DND-41 (cell line): ENCODE data around the gene TMEM60.

Source experiments
- ATAC-seq: fragments of 200-7000 bp; cut with Tn5 transposase; 3 replicates; pipeline ENCODE4 v1.9.1; 2021; ENCODE audit warnings: low read depth; ENCODE audit not compliant: insufficient read depth
- DNase-seq: peaks from one replicate; pipeline ENCODE4 v3.0.0-alpha.2; 2020
- H2AFZ ChIP-seq: 2 replicates; pipeline ENCODE4 v1.6.0; 2012; ENCODE audit warnings: low read depth, low read length
- H3K27ac ChIP-seq: 2 replicates; pipeline ENCODE4 v1.5.1; 2012; ENCODE audit warnings: low read length, inconsistent platforms
- H3K27me3 ChIP-seq: fragments of 200-600 bp; sonication (generic); 2 replicates; pipeline ENCODE4 v1.6.0; 2012; ENCODE audit warnings: low read length, mild to moderate bottlenecking, inconsistent platforms; ENCODE audit not compliant: insufficient read depth, poor library complexity
- H3K36me3 ChIP-seq: 2 replicates; pipeline ENCODE4 v1.5.1; 2012; ENCODE audit warnings: low read length, inconsistent platforms; ENCODE audit not compliant: insufficient read depth
- H3K4me1 ChIP-seq: 2 replicates; pipeline ENCODE4 v1.5.1; 2012; ENCODE audit warnings: mild to moderate bottlenecking, low read length; ENCODE audit not compliant: insufficient read depth
- H3K4me2 ChIP-seq: 2 replicates; pipeline ENCODE4 v1.6.0; 2012; ENCODE audit warnings: mild to moderate bottlenecking, moderate library complexity, low read length, inconsistent platforms; ENCODE audit not compliant: insufficient read depth
- H3K4me3 ChIP-seq, 2 experiments: fragments of 200-600 bp in 1 of 2; shearing (Covaris generic) in 1 of 2; 2 replicates each; pipeline ENCODE4 v1.5.1; 2012 to 2016; ENCODE audit warnings: inconsistent platforms in 2 of 2, low read length in 2 of 2, mild to moderate bottlenecking in 2 of 2, low read depth in 1 of 2, moderate library complexity in 1 of 2
- H3K79me2 ChIP-seq: 2 replicates; pipeline ENCODE4 v1.6.0; 2012; ENCODE audit warnings: low read length, inconsistent platforms; ENCODE audit not compliant: insufficient read depth
- H3K9ac ChIP-seq: 2 replicates; pipeline ENCODE4 v1.6.0; 2012; ENCODE audit warnings: low read depth, mild to moderate bottlenecking, inconsistent platforms, low read length, moderate library complexity
- H3K9me3 ChIP-seq: 2 replicates; pipeline ENCODE4 v1.5.1; 2012; ENCODE audit warnings: low read length, moderate library complexity, mild to moderate bottlenecking, inconsistent platforms; ENCODE audit not compliant: insufficient read depth, severe bottlenecking
- H4K20me1 ChIP-seq: 2 replicates; pipeline ENCODE4 v1.6.0; 2012; ENCODE audit warnings: low read length; ENCODE audit not compliant: insufficient read depth
- CTCF ChIP-seq: IDR thresholded peaks from 2 replicates; pipeline ENCODE4 v1.5.1; 2012; ENCODE audit warnings: borderline replicate concordance, low read length, moderate library complexity, mild to moderate bottlenecking; ENCODE audit not compliant: poor library complexity, severe bottlenecking; ENCODE audit errors: extremely low read depth
- EZH2 ChIP-seq: IDR thresholded peaks from 3 replicates; pipeline ENCODE4 v1.6.1; 2012; ENCODE audit warnings: borderline replicate concordance, low read depth, mild to moderate bottlenecking, moderate library complexity, low read length, inconsistent platforms; ENCODE audit not compliant: severe bottlenecking

Gene TMEM60

GRCh38 chr7:77771901-77772300 is 26.3 kb downstream of the TMEM60 start:
- H3K27ac ChIP-seq, result no peak overlapping the region
- no peak overlapping the region for H3K4me3 ChIP-seq
- no peaks in the 10 kb centered on the region for H3K9me3 ChIP-seq
- ATAC-seq (no peak), DNase-seq (no peak)
- TF ChIP-seq CTCF (no peak), EZH2 (no peak)
- H3K27me3 ChIP-seq, result no peaks in the 10 kb centered on the region
- H3K4me1 ChIP-seq, result no peaks in the 10 kb centered on the region
- no peaks in the 10 kb centered on the region for H4K20me1 ChIP-seq
- no peak overlapping the region for H3K9ac ChIP-seq
- no peak overlapping the region for H3K4me2 ChIP-seq
- H2AFZ ChIP-seq, result no peak overlapping the region
- peaks cover 84% of the 10 kb centered on the region for H3K36me3 ChIP-seq
- peaks cover 14% of the 10 kb centered on the region for H3K79me2 ChIP-seq

GRCh38 chr7:77770316-77770715 is 27.9 kb downstream of the TMEM60 start:
- no peak overlapping the region for H3K4me2 ChIP-seq
- TF ChIP-seq CTCF (no peak), EZH2 (no peak)
- no peaks in the 10 kb centered on the region for H3K9me3 ChIP-seq
- H3K27me3 ChIP-seq, result no peaks in the 10 kb centered on the region
- H3K36me3 ChIP-seq, result peaks cover 86% of the 10 kb centered on the region
- DNase-seq (no peak), ATAC-seq (no peak)
- no peaks in the 10 kb centered on the region for H3K4me1 ChIP-seq
- peaks cover 9% of the 10 kb centered on the region; the same call in 1 of the 2 replicates for H4K20me1 ChIP-seq
- H3K9ac ChIP-seq, result no peak overlapping the region
- peaks cover 18% of the 10 kb centered on the region for H3K79me2 ChIP-seq
- no peak overlapping the region for H3K4me3 ChIP-seq
- no peak overlapping the region for H3K27ac ChIP-seq
- no peak overlapping the region for H2AFZ ChIP-seq

GRCh38 chr7:77766801-77767605 is 31.2 kb downstream of the TMEM60 start:
- H3K27ac ChIP-seq, result no peak overlapping the region
- no peak for TF ChIP-seq EZH2
- peaks cover 41% of the 10 kb centered on the region for H3K79me2 ChIP-seq

More at GRCh38 chr7:77766801-77767605, 31.2 kb downstream of the TMEM60 start:
- DNase-seq, result no peak
- Histone ChIP-seq H3K36me3 (peaks cover 54% of the 10 kb centered on the region), H4K20me1 (peaks cover 12% of the 10 kb centered on the region; the same call in 1 of the 2 replicates), H3K4me2 (no peak overlapping the region), H3K4me3 (no peak overlapping the region), H3K9ac (no peak overlapping the region), H3K27me3 (no peaks in the 10 kb centered on the region), H2AFZ (no peak overlapping the region), H3K4me1 (no peaks in the 10 kb centered on the region), H3K9me3 (no peaks in the 10 kb centered on the region)
- ATAC-seq, result no peak
